MM.1S (cell line): ENCODE data around the gene RRAGC.
A peak's percentile ranks its signal among the peaks of the same experiment; 100 is the strongest.

Source experiments
- DNase-seq: peaks from one replicate; pipeline ENCODE4 v3.0.0-alpha.2; 2015
- H2AFZ ChIP-seq: fragments of 300-600 bp; sonication (generic); 2 replicates; pipeline ENCODE4 v1.6.0; 2016; ENCODE audit warnings: antibody characterized with exemption, low read length
- H3F3A ChIP-seq: fragments of 300-600 bp; sonication (generic); 2 replicates; pipeline ENCODE4 v1.6.1; 2016; ENCODE audit warnings: mild to moderate bottlenecking, antibody characterized with exemption, low read length, moderate library complexity, mixed read lengths; ENCODE audit not compliant: insufficient read depth
- H3K27ac ChIP-seq: fragments of 300-600 bp; sonication (generic); 2 replicates; pipeline ENCODE4 v1.5.1; 2016; ENCODE audit warnings: mild to moderate bottlenecking, low read length
- H3K27me3 ChIP-seq: fragments of 300-600 bp; sonication (generic); replicated peaks from 2 replicates; pipeline ENCODE4 v1.6.0; 2016; ENCODE audit warnings: low read length; ENCODE audit not compliant: insufficient read depth
- H3K36me3 ChIP-seq: fragments of 300-600 bp; sonication (generic); replicated peaks from 2 replicates; pipeline ENCODE4 v1.6.1; 2016; ENCODE audit warnings: mild to moderate bottlenecking, low read length, mixed read lengths; ENCODE audit not compliant: insufficient read depth
- H3K4me1 ChIP-seq: fragments of 300-600 bp; sonication (generic); 2 replicates; pipeline ENCODE4 v1.6.1; 2016; ENCODE audit warnings: low read length, mixed read lengths
- H3K4me2 ChIP-seq: fragments of 300-600 bp; sonication (generic); 2 replicates; pipeline ENCODE4 v1.6.0; 2016; ENCODE audit warnings: low read depth, low read length
- H3K4me3 ChIP-seq: fragments of 300-600 bp; sonication (generic); 2 replicates; pipeline ENCODE4 v1.5.1; 2016; ENCODE audit warnings: low read length, mixed read lengths
- H3K79me2 ChIP-seq: fragments of 300-600 bp; sonication (generic); 2 replicates; pipeline ENCODE4 v1.6.1; 2016; ENCODE audit warnings: mixed run types, low read length, mixed read lengths
- H3K9ac ChIP-seq: fragments of 300-600 bp; sonication (generic); 2 replicates; pipeline ENCODE4 v1.6.1; 2016; ENCODE audit warnings: low read length, mixed read lengths
- H3K9me2 ChIP-seq: fragments of 300-600 bp; sonication (generic); replicated peaks from 2 replicates; pipeline ENCODE4 v1.6.1; 2016; ENCODE audit warnings: mild to moderate bottlenecking, low read length, mixed read lengths; ENCODE audit not compliant: insufficient read depth
- H3K9me3 ChIP-seq: fragments of 300-600 bp; sonication (generic); replicated peaks from 2 replicates; pipeline ENCODE4 v1.6.1; 2016; ENCODE audit warnings: mild to moderate bottlenecking, low read length, mixed read lengths; ENCODE audit not compliant: insufficient read depth
- H4K20me1 ChIP-seq: fragments of 300-600 bp; sonication (generic); 2 replicates; pipeline ENCODE4 v1.6.1; 2016; ENCODE audit warnings: mild to moderate bottlenecking, low read length, moderate library complexity, mixed read lengths; ENCODE audit not compliant: insufficient read depth
- EZH2 ChIP-seq: fragments of 300-600 bp; sonication (generic); optimal IDR thresholded peaks from 2 replicates; pipeline ENCODE3; 2017; ENCODE audit warnings: low read depth, mild to moderate bottlenecking, antibody characterized with exemption, low read length, mixed read lengths
- EZH2phosphoT487 ChIP-seq: fragments of 300-600 bp; sonication (generic); IDR thresholded peaks from 2 replicates; pipeline ENCODE4 v1.6.1; 2018; ENCODE audit warnings: antibody characterized with exemption, low read length
- TF ChIP-seq, protein P1 (sequence below): fragments of 300-600 bp; sonication (generic); IDR thresholded peaks from 2 replicates; pipeline ENCODE4 v1.5.1; 2016; ENCODE audit warnings: antibody characterized with exemption, low read length, mixed read lengths

Gene RRAGC, protein sequence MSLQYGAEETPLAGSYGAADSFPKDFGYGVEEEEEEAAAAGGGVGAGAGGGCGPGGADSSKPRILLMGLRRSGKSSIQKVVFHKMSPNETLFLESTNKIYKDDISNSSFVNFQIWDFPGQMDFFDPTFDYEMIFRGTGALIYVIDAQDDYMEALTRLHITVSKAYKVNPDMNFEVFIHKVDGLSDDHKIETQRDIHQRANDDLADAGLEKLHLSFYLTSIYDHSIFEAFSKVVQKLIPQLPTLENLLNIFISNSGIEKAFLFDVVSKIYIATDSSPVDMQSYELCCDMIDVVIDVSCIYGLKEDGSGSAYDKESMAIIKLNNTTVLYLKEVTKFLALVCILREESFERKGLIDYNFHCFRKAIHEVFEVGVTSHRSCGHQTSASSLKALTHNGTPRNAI

DNA sequence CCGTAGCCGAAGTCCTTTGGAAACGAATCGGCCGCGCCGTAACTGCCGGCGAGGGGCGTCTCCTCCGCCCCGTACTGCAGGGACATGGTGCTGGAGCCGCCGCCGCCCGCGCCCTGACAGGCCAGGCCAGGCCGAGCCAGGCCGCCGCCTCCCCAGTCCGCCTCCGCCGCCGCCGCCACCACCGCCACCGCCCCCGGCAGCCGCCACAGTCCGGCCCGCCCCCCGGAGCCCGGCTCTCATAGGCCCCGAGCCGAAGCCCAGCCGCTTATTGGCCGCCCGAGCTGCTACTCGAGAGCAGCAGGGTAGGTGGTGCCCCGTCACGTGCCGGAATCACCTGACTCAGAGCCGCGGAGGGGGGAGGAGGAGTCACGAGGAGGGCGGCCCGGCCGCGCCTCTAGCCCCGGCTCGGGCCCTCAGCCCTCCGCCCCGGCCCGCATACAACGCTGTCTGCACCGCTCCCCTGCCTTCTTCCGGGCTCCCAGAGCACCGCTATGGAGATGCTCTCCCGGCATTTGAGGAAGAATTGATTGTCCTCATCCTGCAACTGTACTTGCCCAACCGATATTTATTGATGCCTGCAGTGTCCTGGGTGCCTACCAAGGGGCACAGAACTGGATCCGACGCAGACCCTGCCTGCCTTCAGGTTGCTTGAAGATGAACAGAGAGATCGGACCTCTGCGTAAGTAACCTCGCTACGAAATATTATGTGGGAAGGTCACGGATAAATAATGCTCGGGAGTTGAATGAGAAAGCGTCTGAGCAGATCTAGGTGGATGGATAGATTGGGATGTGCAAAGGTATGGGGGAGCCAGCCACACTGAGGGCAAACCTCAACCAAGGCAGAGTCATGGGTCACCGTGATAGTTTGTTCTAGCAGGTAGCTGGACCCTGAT is at the start of gene RRAGC:
RRAGC (minus strand) TSS at position 212 of the 893 bp plus-strand sequence; CDS start at position 86, 126 bp downstream.
- H3K79me2 ChIP-seq, result peaks cover 43% of the 10 kb centered on the region

DNA sequence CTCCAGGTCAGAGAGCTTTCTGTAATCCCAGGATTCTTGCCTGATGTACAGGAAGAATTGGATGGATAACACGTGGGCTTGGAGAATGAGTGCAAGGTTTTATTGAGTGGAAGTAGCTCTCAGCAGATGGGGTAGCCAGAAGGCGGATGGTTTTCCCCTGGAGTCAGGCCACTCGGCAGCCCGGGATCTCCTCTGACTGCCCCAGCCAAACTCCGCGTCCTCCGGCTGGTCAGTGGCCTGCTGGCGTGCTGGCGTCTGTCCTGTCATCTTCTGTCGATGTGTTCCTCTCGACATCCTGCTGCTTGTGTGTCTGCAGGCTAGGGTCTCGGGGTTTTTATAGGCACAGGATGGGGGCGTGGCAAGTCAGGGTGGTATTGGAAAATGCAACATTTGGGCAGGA is 49.2 kb upstream of the RRAGC start:
- no peaks in the 10 kb centered on the region for H3F3A ChIP-seq
- no peak overlapping the region for H3K9ac ChIP-seq
- no peak for TF ChIP-seq EZH2phosphoT487
- TF ChIP-seq EZH2, result no peak
- TF ChIP-seq, protein P1, sequence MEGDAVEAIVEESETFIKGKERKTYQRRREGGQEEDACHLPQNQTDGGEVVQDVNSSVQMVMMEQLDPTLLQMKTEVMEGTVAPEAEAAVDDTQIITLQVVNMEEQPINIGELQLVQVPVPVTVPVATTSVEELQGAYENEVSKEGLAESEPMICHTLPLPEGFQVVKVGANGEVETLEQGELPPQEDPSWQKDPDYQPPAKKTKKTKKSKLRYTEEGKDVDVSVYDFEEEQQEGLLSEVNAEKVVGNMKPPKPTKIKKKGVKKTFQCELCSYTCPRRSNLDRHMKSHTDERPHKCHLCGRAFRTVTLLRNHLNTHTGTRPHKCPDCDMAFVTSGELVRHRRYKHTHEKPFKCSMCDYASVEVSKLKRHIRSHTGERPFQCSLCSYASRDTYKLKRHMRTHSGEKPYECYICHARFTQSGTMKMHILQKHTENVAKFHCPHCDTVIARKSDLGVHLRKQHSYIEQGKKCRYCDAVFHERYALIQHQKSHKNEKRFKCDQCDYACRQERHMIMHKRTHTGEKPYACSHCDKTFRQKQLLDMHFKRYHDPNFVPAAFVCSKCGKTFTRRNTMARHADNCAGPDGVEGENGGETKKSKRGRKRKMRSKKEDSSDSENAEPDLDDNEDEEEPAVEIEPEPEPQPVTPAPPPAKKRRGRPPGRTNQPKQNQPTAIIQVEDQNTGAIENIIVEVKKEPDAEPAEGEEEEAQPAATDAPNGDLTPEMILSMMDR, result no peak
- no peaks in the 10 kb centered on the region for H3K9me2 ChIP-seq
- H3K4me1 ChIP-seq, result no peaks in the 10 kb centered on the region
- H3K36me3 ChIP-seq, result no peaks in the 10 kb centered on the region
- H4K20me1 ChIP-seq, result no peaks in the 10 kb centered on the region
- no peak overlapping the region for H3K4me2 ChIP-seq
- no peak overlapping the region for H3K4me3 ChIP-seq
- DNase-seq, result no peak
- no peaks in the 10 kb centered on the region for H3K9me3 ChIP-seq
- no peak overlapping the region for H2AFZ ChIP-seq
- H3K27me3 ChIP-seq, result no peaks in the 10 kb centered on the region
- no peaks in the 10 kb centered on the region for H3K79me2 ChIP-seq
- H3K27ac ChIP-seq, result no peak overlapping the region

More for the DNA sequence above, at the start of gene RRAGC:
- peaks cover 14% of the 10 kb centered on the region for H3K4me1 ChIP-seq
- peaks cover 9% of the 10 kb centered on the region for H3F3A ChIP-seq
- TF ChIP-seq, protein P1, result no peak
- TF ChIP-seq EZH2 (no peak), EZH2phosphoT487 (no peak)
- H3K4me2 ChIP-seq, result peak within 1 kb of the TSS; percentile 73
- H3K9me3 ChIP-seq, result no peaks in the 10 kb centered on the region
- no peaks in the 10 kb centered on the region for H3K9me2 ChIP-seq
- peak within 1 kb of the TSS; percentile 59 for H3K9ac ChIP-seq
- H3K4me3 ChIP-seq, result peak within 1 kb of the TSS; percentile 86
- H4K20me1 ChIP-seq, result 0 out of 2 replicates have a peak, but pooled peaks cover 4% of the 10 kb centered on the region
- no peaks in the 10 kb centered on the region for H3K27me3 ChIP-seq
- DNase-seq, result peak; percentile 99
- H3K36me3 ChIP-seq, result peaks cover 3% of the 10 kb centered on the region
- peak within 1 kb of the TSS; percentile 97 for H2AFZ ChIP-seq
- H3K27ac ChIP-seq, result peak within 1 kb of the TSS; percentile 59; the same call in 1 of the 2 replicates

DNA sequence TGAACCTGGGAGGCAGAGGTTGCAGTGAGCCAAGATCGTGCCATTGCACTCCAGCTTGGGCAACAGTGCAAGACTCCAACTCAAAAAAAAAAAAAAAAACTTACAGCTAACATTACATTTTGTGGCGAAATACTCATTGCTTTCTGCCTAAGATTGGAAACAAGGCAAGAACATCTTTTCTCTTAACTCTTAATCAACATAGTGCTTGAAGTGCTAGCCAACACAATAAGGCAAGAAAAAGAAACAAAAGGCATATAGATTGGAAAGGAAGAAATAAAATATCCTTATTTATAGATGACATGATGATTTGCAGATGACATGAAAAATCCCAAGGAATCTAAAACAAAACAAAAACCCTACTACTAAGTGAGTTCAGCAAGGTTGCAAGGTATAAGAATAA is 46.4 kb upstream of the RRAGC start:
- DNase-seq, result no peak
- H4K20me1 ChIP-seq, result no peaks in the 10 kb centered on the region
- H3K4me3 ChIP-seq, result no peak overlapping the region
- no peak overlapping the region for H3K9ac ChIP-seq
- H3K4me2 ChIP-seq, result no peak overlapping the region
- H3K79me2 ChIP-seq, result no peaks in the 10 kb centered on the region
- no peak overlapping the region for H2AFZ ChIP-seq
- no peaks in the 10 kb centered on the region for H3K4me1 ChIP-seq
- H3K27me3 ChIP-seq, result no peaks in the 10 kb centered on the region
- H3K36me3 ChIP-seq, result no peaks in the 10 kb centered on the region
- no peaks in the 10 kb centered on the region for H3K9me3 ChIP-seq
- H3F3A ChIP-seq, result no peaks in the 10 kb centered on the region
- no peak overlapping the region for H3K27ac ChIP-seq
- H3K9me2 ChIP-seq, result no peaks in the 10 kb centered on the region
- TF ChIP-seq EZH2phosphoT487, result no peak
- no peak for TF ChIP-seq EZH2
- TF ChIP-seq, protein P1, result no peak
